HG03439 (cell line): ENCODE data around the gene HINT2.
A peak's percentile ranks its signal among the peaks of the same experiment; 100 is the strongest.

ENCODE experiments used
- ATAC-seq: cut with Tn5 transposase; IDR thresholded peaks from one replicate; pipeline ENCODE4 v1.9.1; 2021; ENCODE audit warnings: mild to moderate bottlenecking, moderate library complexity; ENCODE audit not compliant: unreplicated experiment

HINT2 gene

GRCh38 chr9:35812025-35812602, 2.7 kb downstream of the HINT2 start, which contains the start of gene SPAG8:
TSS of gene SPAG8 (minus strand) at chr9:35812262. CDS start at chr9:35812147, 115 bp downstream.
- ATAC-seq, result peak; percentile 53

GRCh38 chr9:35811381-35812024, 3.3 kb downstream of the HINT2 start:
- no peak for ATAC-seq

DNA sequence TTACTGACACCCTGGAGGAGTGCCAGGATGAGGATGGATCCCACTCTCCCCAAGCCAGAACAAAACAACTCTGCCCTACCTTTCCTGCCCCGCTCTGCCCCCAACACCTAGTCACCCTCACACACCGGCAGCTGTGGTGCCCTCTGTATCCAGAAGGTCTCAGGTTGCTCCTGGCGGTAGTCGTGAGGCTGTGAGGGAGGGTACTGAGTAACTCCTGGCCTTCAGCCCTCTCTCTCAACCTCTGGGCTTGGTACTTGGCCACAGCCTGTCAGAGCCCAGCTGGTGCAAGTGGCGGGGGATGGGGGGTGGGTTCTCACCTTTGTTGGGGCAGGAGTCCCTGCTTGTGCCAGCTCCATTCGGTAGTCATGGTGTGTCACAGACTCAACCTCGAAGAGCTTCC, 4.7 kb downstream of the HINT2 start:
- ATAC-seq, result no peak

DNA sequence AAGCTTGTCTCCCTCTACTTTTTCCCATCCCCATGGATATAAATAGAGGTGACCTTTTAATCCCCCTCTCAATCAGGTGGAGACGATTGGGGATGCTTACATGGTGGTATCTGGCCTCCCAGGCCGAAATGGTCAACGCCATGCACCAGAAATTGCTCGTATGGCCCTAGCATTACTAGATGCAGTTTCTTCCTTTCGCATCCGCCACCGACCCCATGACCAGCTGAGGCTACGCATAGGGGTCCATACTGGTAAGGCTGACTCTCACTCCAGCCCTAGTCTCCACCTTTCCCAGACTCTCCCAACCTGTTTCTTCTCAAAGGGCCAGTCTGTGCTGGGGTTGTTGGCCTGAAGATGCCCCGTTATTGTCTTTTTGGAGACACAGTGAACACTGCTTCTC, 6.4 kb downstream of the HINT2 start:
- no peak for ATAC-seq

DNA sequence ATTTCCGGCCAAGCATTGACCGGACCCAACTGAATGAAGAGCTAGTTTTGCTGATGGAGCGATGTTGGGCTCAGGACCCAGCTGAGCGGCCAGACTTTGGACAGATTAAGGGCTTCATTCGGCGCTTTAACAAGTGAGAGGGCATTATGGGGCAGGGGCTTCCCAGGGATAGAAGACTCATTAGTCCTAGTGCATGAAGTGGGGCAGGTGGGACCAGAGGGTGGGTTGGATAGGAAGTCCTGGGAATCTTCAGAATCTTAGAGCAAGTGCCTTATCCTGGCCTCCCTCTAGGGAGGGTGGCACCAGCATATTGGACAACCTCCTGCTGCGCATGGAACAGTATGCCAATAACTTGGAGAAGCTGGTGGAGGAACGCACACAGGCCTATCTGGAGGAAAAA, 8.7 kb downstream of the HINT2 start:
- no peak for ATAC-seq

DNA sequence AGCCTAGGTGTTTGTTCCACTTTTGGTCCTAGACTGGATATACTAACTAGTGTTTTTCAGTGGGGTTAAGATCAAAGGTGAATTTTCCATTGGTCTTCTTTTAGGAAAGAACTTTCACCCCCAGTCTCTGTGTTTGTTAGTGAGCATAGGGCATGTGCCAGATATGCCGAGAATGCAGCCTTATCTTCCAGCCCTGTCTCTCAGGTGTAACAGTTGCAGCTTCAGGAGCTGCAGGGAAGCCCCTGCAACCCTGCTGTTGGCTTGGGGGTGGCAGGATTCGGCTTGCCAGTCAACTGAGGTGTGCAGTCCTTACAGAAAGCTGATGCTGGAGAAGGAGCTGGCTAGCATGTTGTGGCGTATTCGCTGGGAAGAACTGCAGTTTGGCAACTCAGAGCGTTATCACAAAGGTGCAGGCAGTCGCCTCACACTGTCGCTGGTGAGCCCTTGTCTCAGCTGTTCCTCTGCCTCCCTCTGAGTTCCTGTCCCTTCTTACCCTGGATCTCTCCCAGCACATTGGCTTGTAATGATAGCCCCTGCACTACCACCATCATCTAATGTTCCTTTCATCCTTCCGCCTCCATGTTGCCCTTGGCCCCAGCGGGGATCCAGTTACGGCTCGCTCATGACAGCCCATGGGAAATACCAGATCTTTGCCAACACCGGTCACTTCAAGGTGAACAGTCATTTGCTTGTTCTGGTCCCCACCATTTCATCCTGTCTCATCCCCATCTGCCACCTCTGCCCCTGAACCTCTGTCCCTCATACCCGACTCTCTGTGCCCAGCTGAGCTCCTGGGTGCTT, 13.3 kb downstream of the HINT2 start:
- no peak for ATAC-seq

GRCh38 chr9:35800530-35800929, 14.3 kb downstream of the HINT2 start:
- ATAC-seq, result no peak

DNA sequence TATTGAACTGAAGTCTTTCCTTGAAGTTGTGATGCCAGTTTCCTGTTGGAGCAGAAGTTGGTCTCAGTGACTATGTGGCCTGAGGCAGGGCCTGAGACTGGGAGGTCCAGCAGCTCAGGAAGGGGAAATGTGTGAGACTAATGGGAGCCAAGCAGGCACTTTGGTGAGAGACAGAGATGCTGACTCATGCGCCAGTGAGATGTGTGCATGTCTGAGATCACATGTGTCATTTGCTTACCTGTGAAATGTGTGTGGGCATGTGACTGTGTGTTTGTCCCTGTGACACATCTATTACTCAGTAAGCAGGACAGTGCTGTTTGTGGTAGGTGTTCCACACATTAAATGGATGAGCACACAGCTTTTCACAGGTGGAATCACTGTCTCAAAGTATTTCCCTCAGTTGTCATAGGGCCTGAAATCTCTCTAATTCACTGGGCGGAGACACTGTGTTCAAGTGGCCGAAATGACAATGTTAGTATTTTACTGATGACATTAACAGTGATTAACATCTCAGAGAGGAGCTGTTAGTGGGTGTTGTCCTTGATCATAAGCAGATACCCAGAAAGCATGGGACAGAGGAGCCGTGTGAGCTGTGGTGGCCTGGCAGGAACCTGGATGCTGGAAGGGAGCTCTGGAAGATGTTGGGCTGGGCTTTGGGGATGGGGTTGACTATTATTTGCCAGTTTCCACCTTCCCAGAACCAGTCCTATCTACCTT, 16.0 kb downstream of the HINT2 start:
- no peak for ATAC-seq

DNA sequence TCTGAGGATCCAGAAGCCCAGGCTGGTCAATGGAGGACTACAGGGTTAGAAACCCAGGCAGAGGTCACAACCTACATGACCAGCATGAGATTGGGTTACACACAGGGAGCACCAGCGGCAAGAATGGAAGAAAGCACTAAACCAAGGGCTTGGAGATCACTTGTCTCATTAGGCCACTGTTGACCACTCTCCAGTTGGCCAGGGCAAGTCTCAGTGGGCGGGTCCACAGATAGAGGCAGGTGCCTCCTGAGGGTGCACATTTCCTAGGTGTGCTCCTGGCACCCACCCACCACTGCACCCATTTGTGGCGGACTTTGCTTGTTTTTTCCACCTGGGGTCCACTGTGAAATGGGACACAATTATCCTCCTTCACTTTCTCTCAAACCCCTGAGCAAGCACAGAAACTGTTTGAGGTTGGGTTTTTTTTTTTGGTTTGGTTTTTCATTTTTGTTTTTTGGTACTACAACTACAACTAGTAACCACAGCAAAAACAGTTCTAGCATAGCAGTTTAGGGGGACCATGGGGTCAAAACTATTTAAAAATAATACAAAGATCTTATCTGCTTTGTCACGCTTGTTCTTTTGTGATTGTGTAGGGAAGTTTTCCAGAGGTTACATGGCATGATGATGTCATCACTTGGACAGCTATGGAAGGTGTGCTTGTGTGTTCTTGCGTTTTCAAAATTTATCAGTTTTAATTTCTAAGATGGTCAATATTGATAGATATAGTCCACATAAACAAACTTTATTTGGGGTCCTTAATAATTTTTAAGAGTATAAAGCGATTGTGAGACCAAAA, 17.3 kb downstream of the HINT2 start:
- no peak for ATAC-seq

- ATAC-seq, result no peak
Observed at GRCh38 chr9:35795695-35796094, 19.1 kb downstream of the HINT2 start.

DNA sequence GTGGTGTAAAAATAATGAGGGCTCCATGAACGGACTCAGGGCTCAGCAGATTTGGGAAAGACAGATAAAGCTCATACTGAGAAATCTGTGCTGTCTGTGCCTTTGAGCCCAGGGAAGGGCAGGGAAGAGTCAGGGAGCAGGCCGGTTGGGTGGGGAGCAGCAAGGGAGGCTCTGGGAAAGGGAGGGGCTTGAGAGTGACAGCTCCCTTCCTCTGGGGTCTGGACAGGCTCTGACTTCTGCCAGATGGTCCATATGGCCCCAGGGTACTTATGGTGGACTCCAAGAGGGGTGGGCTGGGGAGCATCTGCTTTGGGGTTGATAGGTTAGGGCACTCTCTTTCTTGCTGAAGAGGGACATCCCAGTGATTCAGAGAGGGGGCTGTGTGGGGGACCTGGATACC, 21.4 kb downstream of the HINT2 start:
- ATAC-seq, result no peak

GRCh38 chr9:35792826-35793225, 22.0 kb downstream of the HINT2 start:
- ATAC-seq, result no peak

DNA sequence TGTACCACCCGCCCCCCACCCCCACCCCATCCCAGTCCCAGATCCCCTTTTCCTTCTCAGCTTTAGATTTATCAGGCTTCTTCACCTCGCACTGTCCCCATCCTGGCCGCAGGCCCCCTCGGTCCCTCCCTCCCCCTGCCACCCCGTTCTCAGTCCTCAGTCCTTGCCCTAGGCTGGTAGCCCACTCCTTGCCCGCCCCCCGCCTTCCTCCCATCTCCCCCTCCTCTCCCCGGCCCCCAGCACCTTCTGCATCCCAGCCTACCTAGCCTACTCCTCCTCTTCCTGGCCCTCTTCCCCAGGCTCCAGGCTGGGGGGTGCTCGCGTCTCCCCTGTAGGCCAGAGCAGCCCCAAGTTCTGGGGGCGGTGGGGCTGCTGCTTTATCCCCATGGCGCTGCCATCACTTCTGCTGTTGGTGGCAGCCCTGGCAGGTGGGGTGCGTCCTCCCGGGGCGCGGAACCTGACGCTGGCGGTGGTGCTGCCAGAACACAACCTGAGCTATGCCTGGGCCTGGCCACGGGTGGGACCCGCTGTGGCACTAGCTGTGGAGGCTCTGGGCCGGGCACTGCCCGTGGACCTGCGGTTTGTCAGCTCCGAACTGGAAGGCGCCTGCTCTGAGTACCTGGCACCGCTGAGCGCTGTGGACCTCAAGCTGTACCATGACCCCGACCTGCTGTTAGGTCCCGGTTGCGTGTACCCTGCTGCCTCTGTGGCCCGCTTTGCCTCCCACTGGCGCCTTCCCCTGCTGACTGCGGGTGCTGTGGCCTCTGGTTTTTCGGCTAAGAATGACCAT, 22.6 kb downstream of the HINT2 start:
- no peak for ATAC-seq

GRCh38 chr9:35791297-35791921, 23.4 kb downstream of the HINT2 start, which contains the start of gene NPR2:
TSS of gene NPR2 (plus strand) at chr9:35791591. CDS start at chr9:35792409, 818 bp downstream.
- ATAC-seq, result no peak

DNA sequence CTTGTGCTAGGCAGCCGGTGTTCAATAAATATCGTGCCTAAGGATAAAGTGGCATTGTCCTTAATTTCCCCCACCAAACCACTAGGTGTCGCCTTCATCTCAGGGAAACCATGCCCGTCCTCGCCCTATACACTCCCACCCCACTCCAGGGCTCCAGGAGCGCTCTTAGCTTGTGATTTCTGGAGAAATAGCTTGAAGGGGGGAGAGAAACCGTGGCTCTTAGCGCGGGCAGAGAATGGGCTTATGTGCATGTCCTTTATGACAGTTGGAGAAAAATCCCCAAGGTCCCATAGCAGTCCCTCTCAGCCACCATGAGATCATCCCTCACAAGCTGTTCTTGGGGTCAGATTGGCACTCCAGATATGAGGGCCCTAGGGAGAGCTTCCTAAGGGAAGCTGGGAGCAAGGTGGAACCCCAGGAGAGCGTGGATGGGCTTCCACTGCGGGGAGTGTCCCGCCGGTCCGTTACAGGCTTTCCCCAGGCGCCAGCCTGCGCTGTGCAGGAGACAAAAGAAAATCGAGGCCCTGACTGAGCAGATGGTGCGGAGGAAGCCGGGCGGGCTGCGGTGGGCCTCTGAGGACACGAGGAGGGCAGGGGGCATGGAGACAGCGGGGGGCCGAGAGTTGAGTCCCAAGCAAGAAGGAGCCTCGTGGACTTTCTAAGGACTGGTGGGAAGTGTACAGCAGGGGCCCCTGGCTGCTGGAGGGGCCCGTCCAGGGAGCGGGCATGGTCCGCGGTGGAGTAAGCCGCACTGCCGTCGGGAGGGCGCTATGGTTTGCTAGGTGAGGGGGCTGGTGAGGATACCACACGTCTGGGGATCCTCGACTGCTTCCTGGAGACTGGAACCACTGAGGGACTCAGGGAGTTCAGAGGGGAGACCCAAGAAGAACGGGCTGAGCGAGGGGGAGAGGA, 24.2 kb downstream of the HINT2 start:
- ATAC-seq, result no peak

- no peak for ATAC-seq
Observed at GRCh38 chr9:35790025-35790384, 24.8 kb downstream of the HINT2 start.

DNA sequence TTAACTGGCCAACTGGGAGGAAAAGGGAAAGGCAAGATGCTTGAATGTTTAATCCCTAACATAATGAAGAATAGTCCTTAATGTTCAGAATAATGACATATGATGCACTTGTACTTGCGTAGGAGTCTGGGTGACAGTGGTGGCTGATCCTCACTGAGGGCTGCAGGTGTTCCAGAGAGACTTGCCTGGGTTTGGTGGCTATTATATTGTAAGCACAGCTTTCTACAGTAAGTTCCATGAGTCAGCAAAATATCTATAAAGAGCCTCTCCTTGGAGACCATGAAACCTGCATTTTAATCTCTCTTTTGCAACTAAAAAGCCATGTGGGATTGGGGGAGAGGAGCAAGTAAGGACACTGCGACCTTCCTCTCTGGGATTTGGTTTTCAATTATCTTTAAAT, 25.3 kb downstream of the HINT2 start:
- no peak for ATAC-seq

GRCh38 chr9:35783418-35783817, 31.4 kb downstream of the HINT2 start:
- no peak for ATAC-seq
